LNCaP clone FGC (cell line): ENCODE data around the gene ZNF554.
A peak's percentile ranks its signal among the peaks of the same experiment; 100 is the strongest.

Source experiments
- DNase-seq: peaks from one replicate; pipeline ENCODE4 v3.0.0-alpha.2; 2011; ENCODE audit warnings: low read depth
- H3K4me3 ChIP-seq: 2 replicates; pipeline ENCODE4 v1.5.1; 2011; ENCODE audit warnings: mild to moderate bottlenecking, low read depth, low read length, control low read depth
- TF ChIP-seq, protein P1 (sequence below): IDR thresholded peaks from 2 replicates; pipeline ENCODE4 v1.5.1; 2012; ENCODE audit warnings: mild to moderate bottlenecking; ENCODE audit not compliant: control insufficient read depth, insufficient read depth; ENCODE audit errors: extremely low read depth

ZNF554 gene

DNA sequence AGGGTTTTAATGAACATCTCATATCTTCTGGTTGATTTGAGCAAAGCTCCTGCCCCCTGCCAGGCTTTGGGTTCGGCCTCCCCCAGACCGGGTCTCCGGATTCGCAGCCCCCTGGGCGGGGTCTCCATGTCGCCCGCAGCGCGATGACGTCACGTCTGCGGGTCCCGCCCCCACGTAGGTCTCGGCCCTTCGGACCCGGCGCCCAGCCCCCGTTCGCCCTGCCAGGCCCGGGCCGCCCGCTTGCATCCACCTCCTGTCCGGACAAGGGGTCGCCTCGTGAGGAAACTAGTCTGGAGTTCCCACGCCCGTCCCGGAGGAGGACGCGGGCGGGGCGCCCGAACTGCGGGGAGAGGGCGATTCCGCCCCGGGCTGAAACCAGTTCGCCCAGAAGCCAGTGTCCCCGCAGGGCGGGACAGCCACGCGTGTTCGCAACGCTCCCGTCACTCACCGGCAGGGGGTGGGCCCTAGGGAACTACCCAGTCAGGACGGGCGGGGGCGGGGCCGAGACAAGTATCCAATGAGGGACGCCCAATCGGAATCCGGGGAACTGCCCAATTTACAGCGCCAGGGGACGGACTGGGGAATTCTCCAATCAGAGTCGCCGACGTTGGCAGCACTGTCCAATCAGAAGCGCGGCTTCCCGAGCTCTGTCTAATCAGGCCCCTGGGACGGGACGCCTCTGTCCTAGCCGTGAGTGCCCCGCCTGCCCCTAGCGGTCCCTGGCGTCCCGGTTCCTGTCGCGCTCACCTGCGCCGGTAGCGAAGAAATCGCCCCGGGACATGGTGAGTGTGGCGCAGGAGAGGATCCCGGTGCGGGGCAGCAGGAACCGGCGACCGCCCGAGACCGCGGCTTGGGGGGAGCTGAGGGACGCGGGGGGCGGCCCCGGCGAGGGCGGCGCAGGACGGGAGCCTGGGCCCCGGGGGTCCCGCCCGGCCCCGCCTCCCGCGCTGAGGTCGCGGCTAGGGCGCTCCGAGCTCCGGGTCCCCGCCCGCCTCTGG, 21.4 kb downstream of the ZNF554 start, which contains the start of gene ZNF555:
Gene ZNF555, plus strand, starts transcription at position 682 of the 998 bp plus-strand sequence. Its CDS starts 98 bp downstream, at position 780.
- TF ChIP-seq, protein P1, sequence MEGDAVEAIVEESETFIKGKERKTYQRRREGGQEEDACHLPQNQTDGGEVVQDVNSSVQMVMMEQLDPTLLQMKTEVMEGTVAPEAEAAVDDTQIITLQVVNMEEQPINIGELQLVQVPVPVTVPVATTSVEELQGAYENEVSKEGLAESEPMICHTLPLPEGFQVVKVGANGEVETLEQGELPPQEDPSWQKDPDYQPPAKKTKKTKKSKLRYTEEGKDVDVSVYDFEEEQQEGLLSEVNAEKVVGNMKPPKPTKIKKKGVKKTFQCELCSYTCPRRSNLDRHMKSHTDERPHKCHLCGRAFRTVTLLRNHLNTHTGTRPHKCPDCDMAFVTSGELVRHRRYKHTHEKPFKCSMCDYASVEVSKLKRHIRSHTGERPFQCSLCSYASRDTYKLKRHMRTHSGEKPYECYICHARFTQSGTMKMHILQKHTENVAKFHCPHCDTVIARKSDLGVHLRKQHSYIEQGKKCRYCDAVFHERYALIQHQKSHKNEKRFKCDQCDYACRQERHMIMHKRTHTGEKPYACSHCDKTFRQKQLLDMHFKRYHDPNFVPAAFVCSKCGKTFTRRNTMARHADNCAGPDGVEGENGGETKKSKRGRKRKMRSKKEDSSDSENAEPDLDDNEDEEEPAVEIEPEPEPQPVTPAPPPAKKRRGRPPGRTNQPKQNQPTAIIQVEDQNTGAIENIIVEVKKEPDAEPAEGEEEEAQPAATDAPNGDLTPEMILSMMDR: peak; percentile 52

DNA sequence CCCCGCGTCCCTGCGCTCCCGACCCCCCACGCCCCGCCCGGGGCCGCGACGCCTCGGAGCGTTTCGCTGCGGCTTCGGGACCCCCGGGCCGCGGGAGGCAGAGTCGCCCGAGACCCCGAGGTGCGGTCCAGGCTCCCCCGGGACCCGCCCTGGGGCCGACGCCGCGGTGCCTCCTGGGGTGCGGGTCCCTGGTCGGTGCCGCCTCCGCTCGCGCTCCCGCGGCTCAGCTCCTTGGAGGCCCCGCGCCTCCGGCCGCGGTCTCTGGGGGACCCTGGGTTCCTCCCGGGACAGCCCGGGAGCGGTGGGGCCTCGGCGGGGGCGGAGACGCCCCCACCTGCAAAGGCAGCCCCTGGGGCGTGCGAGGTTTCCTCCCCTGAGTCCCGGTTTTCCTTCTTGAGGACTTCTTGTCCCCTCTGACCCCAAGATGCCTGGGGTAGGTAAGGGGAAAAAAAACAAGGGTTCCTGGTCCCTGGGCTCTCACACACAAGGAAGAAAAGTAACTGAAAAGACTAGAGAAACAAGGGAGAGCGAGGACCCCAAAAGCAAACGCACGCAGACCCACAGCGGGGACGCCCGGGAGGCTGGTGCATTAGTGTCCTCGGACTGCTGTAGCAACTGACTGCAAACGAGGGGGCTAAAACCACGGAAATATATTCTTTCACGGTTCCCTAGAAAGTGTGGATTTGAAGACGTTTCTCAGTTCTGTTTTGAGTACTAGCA, 22.3 kb downstream of the ZNF554 start:
- DNase-seq: no peak
- TF ChIP-seq, protein P1: no peak
- peak overlapping the region; percentile 61 for H3K4me3 ChIP-seq

More for the DNA sequence above, 21.4 kb downstream of the ZNF554 start, which contains the start of gene ZNF555:
- DNase-seq: peak; percentile 97
- peak within 1 kb of the TSS; percentile 61 for H3K4me3 ChIP-seq

DNA sequence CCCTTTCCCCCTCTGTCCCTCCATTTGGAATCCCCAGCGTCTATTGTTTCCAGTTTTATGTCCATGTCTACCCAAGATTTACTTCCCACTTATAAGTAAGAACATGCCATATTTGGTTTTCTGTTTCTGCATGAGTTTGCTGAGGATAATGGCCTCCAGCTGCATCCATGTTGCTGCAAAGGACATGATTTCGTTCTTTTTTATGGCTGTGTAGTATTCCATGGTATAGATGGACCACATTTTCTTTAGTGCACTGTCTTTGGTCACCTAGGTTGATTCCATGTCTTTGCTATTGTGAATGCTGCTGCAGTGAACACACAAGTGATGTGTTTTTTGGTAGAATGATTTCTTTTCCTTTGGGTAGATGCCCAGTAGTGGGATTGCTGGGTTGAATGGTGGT, 25.4 kb downstream of the ZNF554 start:
- TF ChIP-seq, protein P1: no peak
- H3K4me3 ChIP-seq: no peak overlapping the region
- DNase-seq: no peak

DNA sequence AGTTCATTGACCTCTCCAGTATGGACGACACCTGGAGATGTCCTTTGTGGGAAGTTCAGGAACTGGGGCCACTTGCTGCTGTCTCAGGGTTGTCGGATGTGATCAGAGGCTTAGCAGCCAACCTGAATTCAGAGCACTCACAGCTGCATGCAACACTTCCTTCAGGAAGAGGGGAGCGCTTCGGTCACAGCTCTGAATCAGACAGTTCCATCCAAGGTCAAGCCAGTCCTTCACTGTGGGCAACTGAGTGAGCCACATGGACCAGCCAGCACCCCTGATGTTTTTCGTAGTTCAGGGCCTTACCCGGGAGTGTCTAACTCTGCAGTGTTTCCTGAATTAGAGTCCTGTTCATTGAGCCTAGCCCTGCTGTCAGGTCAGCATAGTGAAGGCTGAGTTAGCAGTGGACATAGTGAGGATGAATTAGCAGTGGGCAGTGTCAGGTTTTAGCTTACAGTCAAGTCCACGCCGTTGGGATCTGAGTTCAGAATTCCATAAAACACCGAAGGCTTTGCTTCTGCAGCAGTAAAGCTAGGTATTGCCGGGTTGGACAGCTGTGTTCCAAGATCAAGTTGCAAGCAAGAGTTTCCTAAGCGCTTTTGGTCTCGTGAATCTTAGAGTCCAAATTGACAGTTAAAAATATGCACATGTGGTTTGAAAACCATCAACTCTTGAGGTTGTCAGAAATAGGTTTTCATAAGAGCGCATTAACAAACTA, 26.7 kb downstream of the ZNF554 start:
- no peak overlapping the region for H3K4me3 ChIP-seq
- TF ChIP-seq, protein P1: no peak
- DNase-seq: no peak

- no peak for DNase-seq
- TF ChIP-seq, protein P1: no peak
- H3K4me3 ChIP-seq: no peak overlapping the region
Measured at GRCh38 chr19:2847507-2847906, 27.8 kb downstream of the ZNF554 start.

DNA sequence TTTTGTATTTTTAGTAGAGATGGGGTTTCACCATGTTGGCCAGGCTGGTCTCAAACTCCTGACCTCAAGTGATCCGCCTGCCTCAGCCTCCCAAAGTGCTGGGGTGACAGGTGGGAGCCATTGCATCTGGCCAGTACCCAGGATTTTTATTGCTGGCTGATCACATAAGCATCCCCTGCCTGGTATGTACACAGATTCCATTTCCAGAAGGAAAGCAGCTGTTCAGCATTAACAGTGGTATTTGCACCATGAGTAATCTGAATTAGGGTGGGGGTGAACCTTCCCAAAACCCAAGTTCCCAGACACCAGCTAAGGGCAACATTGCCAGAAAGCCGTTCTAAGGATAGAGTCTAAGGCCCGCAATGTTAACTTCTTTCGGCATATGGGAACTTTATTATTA, 28.9 kb downstream of the ZNF554 start:
- TF ChIP-seq, protein P1: no peak
- H3K4me3 ChIP-seq: no peak overlapping the region
- no peak for DNase-seq
